HG03571 (cell line): Measurements from ENCODE around the gene ZC3H10.
"Not testable (repeated sequence)": the region's sequence is repeated elsewhere in the genome, so short reads cannot be mapped to it uniquely, and the experiment has no call there.

Source experiments
- ATAC-seq: cut with Tn5 transposase; IDR thresholded peaks from one replicate; pipeline ENCODE4 v1.9.1; 2021; ENCODE audit not compliant: unreplicated experiment

ZC3H10 gene

DNA sequence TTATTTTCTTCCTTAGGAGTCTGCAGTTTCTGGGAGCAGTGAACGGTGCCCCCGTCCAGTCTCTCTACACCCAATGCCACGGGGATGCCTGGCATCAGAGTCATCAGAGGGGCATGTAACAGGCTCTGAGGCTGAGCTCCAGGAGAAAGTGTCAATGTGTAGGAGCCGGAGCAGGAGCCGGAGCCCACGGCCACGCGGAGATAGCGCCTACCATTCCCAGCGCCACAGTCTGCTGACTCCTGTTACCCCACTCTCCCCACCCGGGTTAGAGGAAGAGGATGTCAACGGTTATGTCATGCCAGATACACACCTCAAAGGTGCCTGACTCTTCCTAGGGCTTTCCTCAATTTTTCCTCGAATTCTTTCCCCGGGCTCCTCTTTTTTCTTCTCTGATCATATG lies 17.0 kb upstream of the ZC3H10 start:
- no peak for ATAC-seq

DNA sequence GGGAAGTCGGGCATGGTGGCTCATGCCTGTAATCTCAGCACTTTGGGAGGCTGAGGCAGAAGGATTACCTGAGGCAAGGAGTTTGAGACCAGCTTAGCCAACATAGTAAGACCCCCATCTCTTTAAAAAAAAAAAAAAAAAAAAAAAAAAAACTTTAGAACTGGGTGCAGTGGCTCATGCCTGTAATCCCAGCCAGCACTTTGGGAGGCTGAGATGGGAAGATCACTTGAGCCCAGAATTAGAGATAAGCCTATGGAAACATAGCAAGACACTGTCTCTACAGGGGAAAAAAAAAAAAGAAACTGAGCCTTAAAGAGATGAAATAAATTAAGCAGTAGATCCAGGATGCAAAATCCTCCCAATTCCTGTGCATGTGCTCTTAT lies 15.4 kb upstream of the ZC3H10 start:
- ATAC-seq = no peak

DNA sequence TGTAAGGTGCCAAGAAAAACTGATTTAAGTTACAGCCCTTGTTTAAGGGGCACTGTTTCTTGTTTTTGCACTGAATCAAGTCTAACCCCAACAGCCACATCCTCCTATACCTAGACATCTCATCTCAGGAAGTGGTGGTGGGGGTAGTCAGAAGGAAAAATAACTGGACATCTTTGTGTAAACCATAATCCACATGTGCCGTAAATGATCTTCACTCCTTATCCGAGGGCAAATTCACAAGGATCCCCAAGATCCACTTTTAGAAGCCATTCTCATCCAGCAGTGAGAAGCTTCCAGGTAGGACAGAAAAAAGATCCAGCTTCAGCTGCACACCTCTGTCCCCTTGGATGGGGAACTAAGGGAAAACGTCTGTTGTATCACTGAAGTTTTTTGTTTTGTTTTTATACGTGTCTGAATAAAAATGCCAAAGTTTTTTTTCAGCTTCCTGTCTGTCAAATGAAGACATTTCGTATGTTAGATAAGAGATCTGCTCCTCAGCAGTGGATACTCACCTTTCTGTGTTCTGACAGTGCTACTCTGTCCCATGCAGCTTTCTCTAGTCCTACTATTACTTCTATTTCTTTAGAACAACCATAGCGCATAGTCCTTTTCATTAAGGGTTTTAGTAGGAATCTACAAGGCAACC lies 14.9 kb upstream of the ZC3H10 start:
- no peak for ATAC-seq

DNA sequence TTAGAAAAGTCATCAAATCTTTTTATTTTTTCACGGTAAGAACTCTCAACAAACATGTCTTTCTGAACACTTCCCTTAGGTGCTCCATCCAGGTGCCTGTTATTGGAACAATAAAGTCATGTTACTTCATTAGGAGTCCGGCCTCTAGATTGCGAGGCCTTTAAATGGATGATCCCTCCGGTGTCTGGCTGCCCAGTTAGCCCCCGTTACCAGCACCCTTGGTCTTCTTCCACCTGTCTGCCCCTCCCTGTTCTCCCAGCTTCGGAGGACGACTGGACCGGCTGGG lies 14.3 kb upstream of the ZC3H10 start:
- no peak for ATAC-seq

DNA sequence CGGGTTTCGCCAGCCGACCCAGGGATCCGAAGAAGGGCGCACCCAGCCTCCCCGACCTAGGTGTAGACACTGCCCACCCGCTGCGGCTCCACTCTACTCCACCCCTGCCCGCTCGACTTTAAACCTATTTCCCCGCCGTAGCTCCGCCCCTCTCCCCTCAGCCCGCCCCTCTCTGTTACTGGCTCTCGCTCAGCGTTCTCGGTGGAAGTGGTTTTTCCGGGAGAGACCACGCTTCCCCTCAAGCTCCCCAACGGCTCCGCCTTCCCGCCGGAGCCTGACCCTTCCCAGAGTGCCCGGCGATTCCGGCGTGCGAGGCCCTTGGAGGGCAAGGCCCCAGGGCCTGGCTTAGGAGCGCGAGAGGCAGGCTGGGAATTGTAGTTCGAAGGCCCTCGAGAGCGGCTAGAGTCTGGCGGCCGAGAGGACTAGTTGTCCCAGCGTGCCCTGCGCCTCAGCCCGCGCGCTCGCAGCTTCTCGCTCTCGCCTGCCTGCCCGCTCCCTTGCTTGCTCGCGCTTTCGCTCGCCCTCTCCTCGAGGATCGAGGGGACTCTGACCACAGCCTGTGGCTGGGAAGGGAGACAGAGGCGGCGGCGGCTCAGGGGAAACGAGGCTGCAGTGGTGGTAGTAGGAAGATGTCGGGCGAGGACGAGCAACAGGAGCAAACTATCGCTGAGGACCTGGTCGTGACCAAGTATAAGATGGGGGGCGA lies 13.8 kb upstream of the ZC3H10 start, which contains the start of gene PA2G4:
PA2G4 (plus strand) TSS at position 451 of the 706 bp plus-strand sequence; CDS start at position 630, 179 bp downstream.
- peak; percentile 93 for ATAC-seq

DNA sequence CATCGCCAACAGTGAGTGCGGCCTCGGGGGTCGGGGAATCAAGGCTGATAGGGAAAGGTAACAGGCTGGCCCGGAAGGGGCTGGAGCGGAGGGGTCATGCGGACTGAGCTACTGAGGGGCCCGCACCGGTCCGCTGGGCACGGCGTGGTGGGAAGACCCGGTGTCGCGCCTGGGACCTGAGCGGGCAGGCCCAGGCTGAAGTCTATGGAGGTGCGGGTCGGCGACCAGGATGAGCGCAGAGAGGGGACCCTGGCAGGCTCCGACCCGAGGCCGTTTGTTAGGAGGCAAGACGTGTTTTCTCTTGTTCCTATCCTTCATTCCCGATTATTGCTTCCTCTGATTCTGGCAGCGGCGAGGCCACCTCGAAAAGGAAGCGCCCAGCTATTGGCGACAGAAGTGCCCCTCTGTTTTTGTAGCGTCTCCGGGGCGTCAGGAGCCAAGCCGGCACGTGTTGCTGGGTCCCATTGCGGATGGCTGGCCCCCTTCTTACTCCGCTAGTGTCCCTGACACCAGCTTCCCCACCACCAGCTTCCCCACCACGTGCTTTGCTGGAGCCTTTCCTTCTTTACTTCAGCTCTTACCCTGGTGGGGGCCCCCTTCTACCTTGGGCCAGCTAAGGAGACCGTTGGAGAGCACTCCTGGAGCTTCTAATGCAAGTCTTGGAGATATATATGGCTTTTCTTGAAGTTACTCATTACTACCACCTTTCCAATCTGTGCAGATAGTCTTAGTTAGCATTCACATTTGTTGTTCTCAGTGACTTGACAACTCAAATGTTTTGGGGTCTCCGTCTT lies 13.1 kb upstream of the ZC3H10 start:
- ATAC-seq = peak; percentile 2

DNA sequence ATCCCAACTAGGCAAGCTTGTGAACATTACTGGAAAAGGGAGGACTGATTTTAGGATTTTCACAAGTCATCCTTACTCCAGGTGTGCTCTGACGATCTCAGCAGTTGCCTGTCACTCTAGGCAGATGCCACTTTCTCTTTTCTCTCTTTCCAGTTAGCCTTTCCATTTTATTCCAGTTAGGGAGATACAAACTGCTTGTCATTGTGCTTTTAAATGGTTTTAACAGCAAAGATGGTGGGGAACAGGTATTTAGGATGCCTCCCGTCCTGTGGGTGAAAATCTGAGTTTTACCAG lies 12.5 kb upstream of the ZC3H10 start:
- no peak for ATAC-seq

DNA sequence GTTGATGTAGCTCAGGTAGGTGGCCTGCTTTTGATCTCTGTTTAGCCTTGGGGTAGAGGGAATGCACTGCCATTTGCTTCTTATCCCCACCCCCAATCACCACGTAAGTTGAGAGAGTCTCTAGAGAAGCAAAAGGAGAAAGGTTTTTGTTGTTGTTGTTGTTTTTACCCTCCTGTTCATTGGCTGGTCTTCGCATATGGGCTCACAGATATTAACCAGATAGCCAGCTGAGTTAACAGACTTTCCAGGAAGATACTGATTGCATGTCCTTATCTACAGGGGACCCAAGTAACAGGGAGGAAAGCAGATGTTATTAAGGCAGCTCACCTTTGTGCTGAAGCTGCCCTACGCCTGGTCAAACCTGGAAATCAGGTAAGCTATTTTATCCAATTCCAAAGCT lies 10.8 kb upstream of the ZC3H10 start:
- ATAC-seq = no peak

DNA sequence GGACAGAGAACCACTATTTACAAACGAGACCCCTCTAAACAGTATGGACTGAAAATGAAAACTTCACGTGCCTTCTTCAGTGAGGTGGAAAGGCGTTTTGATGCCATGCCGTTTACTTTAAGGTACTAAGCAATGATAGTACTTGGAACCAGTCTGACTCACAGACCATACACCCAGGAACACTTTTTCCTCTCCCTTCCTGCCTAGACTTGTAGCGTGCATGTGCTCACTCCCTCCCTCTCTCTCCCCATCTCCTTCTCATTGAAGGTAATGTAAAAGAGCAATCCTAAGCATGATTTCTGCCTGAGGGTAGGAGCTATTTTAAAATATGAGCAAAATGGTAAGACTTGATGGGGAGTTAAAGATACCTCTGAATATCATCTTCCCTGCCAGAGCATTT lies 7.5 kb upstream of the ZC3H10 start:
- no peak for ATAC-seq

DNA sequence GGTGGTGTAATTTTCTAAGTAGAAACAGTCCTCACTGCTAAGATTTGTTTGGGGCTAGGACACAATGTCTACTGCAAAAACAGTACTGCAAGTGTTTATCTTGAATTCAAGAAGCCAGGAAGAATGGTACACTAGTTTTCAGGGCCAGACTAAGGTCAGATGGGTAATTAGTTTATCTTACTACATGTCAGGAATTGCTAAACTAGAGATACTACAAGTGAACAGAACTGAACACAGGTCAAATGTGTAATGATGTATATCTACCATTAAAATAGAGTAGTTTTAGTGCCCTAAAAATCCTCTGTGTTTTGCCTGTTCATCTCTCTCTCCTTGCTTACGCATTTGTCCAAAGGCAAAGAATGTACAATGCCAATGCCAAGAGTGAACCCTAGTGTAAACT lies 4.0 kb upstream of the ZC3H10 start:
- ATAC-seq = no peak

DNA sequence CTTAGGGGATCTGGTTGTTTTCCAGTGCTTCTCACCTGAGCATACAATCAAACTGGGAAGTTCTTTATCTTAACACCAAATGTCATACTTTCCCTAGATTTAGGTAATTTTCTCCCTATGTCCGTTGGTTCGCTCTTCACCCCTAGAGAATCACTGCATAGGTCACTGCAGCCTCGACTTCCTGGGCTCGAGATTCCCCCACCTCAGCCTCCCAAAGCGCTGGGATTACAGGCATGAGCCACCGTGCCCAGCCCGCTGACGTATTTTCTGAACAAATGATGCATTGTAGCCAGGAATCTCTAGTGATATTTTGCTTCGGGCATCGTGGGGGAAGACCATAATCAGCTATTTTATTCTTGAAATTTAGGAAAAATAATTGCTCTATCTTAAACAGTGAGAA lies 2.7 kb upstream of the ZC3H10 start:
- ATAC-seq = no peak

DNA sequence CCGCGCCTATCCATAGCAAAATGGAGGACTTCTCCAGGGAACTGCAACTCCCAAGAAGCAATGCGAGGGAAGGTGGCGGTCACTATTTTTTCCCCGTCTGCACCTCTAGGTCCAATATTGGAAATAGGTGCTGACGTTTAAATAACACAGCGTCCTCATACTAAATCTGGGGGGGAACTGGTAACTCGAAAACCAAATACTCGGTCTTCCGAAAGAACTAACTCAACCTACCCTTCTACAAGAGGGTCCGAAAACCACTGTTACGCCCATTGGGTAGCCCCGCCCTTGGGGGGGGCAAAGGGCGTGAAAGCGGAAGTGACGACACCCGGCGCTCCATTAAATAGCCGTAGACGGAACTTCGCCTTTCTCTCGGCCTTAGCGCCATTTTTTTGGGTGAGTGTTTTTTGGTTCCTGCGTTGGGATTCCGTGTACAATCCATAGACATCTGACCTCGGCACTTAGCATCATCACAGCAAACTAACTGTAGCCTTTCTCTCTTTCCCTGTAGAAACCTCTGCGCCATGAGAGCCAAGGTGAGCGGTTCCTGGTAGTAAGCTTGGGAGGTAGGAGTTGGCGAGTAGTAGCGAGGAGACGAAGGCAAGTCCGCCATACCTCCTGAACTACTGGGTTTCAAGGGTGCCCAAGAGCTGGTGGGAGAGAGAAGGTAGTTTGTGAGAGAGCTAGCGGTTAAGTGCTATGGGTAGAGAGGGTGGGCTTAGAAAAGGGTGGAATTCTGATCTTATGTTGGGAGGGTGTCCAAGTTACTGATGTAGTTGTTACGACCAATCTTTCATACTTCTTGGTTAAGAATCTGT lies 1.6 kb upstream of the ZC3H10 start, which contains the start of gene RPL41:
RPL41 (plus strand) TSS at position 367 of the 815 bp plus-strand sequence.
- ATAC-seq = peak; percentile 46

DNA sequence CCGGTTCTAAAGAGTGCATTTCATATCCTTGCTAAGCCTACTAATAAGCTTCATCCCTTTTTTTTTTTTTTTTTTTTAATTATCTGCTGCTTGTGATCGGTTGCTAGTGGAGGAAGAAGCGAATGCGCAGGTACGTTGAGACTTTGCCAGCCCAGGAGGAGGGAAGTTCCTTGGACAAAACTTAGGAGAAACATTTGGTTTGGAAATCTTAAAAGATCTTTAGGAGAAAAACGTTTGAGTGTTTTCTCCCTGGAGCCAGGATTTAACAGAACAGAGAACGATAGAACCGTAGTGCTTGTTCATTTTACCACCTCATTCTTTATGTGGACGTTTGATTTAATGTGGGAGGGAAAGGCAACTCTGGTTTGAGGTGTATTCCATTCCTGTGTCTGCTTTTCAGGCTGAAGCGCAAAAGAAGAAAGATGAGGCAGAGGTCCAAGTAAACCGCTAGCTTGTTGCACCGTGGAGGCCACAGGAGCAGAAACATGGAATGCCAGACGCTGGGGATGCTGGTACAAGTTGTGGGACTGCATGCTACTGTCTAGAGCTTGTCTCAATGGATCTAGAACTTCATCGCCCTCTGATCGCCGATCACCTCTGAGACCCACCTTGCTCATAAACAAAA lies 872 bp upstream of the ZC3H10 start:
- ATAC-seq = not testable (repeated sequence)

DNA sequence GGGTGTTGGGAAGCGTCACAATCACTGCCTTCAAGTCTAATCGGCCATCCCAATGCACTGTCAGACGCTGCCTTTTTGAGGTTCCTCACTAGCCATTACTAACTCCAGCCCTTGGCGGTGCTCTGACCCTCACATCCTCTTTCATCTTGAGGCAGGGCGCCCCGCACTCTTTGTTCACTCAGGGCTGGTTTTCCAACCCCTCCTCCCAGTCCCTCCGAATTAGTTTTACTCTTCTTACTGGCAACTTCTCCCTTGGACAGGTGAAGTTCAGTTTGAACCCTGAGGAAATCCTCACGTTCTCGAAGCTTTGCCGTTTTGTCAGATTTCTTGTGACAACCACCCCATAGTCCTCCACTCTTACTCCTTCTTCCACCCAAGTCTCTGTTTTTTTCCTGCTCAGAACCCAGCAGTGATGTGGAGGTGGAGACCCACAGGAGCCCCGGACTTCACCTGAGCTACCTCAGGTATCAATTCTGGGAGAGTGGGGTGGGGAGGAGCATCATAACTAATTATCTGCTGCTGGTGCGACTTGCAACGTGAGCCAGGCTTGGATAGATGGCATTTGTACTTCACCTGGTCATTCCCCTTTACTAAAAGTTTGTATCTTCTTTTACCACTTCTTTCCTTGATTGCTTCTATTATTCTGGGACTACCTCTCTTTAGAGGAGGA lies 757 bp downstream of the ZC3H10 start:
- ATAC-seq = no peak

DNA sequence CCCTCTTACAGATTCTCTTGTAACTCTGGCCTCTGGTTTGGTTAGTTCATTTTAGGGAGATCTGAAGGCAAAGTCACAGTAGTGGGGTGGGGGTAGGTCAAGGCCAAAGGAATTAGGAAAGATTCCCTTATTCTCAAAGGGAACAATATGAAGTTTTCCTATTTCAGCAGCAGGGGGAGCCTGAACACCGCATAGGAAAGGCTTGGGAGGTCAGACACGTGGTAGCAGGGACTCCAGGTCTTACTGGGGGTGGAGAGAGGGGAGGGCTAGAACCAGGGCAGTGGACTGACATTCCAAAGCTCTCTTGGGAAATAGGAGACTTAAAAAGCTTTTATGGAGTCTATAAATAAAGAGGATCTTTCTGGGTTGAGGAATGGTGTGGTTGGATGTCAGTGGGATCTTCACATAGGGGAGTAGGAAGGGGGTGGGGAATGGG lies 1.3 kb downstream of the ZC3H10 start:
- ATAC-seq = no peak

DNA sequence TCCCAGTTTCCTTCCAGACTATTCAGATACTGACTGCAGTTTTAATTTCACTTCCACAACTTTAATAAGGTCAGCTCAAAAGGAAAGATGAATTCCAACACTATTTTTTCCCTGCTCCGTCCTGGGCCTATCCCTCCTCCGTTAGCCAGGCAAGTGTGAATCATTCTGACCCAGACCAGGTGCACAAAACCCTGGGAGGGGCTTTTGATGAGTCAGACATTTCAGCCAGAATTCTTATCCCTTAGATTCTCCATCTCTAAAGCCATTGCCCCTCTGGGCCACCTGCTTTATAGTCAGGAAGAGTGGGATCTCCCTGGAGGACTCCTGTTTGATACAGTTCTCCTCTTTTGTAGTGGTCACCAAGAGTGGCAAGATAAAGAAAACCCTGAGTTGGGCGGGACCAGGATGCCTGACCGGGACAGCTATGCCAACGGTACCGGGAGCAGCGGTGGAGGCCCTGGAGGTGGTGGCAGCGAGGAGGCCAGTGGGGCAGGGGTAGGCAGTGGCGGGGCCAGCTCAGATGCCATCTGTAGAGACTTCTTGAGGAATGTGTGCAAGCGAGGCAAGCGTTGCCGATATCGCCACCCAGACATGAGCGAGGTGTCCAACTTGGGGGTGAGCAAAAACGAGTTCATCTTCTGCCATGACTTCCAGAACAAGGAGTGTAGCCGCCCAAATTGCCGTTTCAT lies 2.2 kb downstream of the ZC3H10 start:
- ATAC-seq = no peak

DNA sequence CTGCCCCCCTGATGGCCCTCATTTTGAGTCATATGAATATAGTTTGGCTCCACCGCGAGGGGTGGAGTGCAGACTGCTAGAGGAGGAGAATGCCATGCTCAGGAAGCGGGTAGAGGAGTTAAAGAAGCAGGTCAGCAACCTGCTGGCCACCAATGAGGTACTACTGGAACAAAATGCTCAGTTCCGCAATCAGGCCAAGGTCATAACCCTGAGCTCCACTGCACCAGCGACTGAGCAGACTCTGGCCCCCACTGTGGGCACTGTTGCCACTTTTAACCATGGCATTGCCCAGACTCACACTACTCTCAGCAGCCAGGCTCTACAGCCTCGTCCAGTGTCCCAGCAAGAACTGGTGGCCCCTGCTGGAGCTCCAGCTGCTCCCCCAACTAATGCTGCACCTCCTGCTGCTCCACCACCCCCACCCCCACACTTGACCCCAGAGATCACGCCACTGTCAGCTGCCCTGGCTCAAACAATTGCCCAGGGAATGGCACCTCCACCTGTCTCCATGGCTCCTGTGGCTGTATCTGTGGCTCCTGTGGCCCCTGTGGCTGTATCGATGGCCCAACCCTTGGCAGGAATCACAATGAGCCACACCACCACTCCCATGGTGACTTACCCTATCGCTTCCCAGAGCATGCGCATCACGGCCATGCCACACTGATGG lies 3.3 kb downstream of the ZC3H10 start:
- ATAC-seq = no peak

DNA sequence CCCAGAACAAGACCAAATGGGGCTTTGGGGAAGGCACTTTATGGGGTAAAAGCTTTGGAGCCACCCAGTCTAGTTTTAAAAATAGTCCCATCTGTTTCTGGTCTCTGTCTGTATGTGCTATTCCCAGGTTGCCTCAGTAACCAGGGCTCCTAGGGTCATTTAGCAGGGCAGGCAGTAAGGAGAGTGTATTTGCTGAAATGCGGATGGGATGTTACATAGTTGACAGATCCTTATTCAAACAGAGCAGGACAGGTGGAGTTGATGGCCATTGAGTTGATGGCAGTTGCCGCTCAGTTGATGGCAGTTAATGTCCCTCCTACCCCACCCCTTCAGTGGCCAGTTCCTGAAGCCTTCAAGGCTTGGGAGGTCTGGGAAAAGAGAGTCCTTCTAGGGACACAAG lies 4.6 kb downstream of the ZC3H10 start:
- ATAC-seq = no peak

DNA sequence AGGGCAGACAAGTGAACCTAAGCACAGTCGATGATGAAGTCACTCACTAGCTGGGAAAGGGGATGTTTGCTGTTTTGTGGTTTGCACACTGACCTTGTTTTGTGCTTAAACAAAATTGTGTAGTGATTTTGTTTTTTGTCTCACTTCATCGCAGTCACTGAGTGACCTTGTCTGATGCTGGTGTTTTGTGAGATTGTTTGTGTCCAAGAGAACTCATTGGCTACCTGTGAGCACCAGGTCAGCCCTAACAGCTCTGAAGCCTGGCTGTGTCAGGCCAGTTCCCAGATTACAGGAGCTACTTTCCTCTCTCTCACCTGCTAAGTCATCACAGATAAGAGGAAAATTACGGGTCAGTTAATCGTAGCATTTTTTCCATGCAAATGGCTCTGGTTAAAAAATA lies 6.1 kb downstream of the ZC3H10 start:
- ATAC-seq = no peak
